Renal cortex interstitium (tissue), 11 donors: Measurements from ENCODE around the gene WIF1. TPM values are rescaled to one million over a fixed set of nuclear protein-coding genes. Genes with fewer than 3 reads are reported as not detected.

ENCODE experiments used
- DNase-seq, 11 donors: peaks; one replicate each; pipeline ENCODE4 v3.0.0-alpha.2; 2013; ENCODE audit warnings: low read depth in 9 of 11, low spot score in 4 of 11; ENCODE audit errors: extremely low read depth in 1 of 11
- polyA plus RNA-seq, 3 donors: library from polyadenylated mRNA; unstranded; fragments of 120-200 nt; gene quantifications; one replicate each; pipeline ENCODE4 v1.2.1, GENCODE V29; 2013; ENCODE audit not compliant: insufficient read length in 3 of 3

WIF1 gene
- polyA plus RNA-seq, 3 donors, result 2.5 to 3.2 (median 3.0) TPM

GRCh38 chr12:65069336-65069735, 51.8 kb downstream of the WIF1 start:
- DNase-seq, result no peak

GRCh38 chr12:65067383-65067782, 53.7 kb downstream of the WIF1 start:
- no peak for DNase-seq

GRCh38 chr12:65055859-65056258, 65.2 kb downstream of the WIF1 start:
- no peak for DNase-seq

- DNase-seq, result no peak
These were observed 69.9 kb downstream of the WIF1 start for GRCh38 chr12:65051218-65051617.

DNA sequence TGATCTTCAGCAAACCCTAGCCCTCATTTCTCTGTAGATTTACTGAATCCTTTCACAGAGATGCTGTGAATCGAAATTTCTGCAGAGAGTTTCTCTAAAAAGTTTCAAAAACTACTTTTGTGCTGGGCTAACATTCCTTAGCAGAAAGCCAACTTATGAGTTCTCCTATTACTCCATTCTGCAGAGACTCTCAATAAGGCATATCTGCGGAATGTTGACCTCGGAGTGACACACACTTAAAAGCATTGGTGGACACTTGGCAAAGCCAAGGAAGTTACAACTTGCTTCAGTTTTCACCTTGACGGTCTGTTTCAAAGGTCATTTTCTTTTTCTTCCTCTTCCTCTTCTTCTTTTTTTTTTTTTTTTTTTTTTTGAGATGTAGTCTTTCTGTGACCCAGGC, 75.8 kb downstream of the WIF1 start:
- no peak for DNase-seq

GRCh38 chr12:65039301-65039700, 81.8 kb downstream of the WIF1 start:
- DNase-seq, result no peak

GRCh38 chr12:65025136-65025535, 96.0 kb downstream of the WIF1 start:
- no peak for DNase-seq

DNA sequence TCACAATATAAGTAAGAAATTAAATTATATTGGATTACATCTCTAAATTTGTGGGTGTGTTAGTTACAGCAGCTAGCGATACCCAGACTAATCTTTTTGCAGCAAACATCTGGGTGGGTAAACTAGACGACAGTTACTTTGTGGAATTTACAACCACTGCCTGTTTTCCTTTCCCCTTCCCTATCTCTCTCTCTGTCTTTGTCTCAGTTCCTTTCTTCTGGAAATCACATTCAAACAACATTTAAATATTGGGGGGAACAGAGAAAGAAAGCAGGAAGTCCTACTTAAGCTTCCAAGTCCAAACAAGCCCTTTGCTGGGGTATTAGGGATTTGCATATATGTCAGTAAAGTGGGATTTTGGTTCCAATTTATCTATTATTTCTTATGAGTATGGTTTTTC, 97.6 kb downstream of the WIF1 start:
- DNase-seq, result no peak

- DNase-seq, result peak in 1 of 11 donors; percentile 29
These were observed 98.1 kb downstream of the WIF1 start for GRCh38 chr12:65022960-65023359.

DNA sequence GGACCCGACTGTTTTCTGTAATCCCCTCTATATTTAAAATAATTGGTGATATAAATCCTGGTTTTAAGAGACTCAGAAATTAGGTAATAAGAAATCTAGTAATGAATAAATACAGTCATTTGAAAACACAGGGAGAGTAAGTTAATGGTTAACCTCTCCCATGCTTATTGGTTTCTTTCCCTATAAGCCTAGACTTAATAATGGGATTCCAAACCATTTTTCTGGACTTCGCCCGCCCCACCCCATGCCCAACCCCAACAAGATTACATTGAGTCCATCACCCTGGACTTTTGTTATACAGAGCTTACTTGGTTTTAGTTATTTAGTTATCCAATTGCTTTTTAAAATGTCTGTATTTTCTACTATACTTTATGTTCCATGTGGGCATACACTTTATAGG, 98.7 kb downstream of the WIF1 start:
- peak in 1 of 11 donors; percentile 45 for DNase-seq

- DNase-seq, result no peak
These were observed 101.3 kb downstream of the WIF1 start for GRCh38 chr12:65019696-65020234.

GRCh38 chr12:65016881-65017650, 104.0 kb downstream of the WIF1 start:
- no peak for DNase-seq

GRCh38 chr12:65015850-65016249, 105.3 kb downstream of the WIF1 start:
- peak in 1 of 11 donors; percentile 35 for DNase-seq

- no peak for DNase-seq
These were observed 106.4 kb downstream of the WIF1 start for GRCh38 chr12:65014504-65015271.

- DNase-seq, result no peak
These were observed 110.7 kb downstream of the WIF1 start for GRCh38 chr12:65010437-65010836.

GRCh38 chr12:65005716-65006115, 115.4 kb downstream of the WIF1 start:
- no peak for DNase-seq

DNA sequence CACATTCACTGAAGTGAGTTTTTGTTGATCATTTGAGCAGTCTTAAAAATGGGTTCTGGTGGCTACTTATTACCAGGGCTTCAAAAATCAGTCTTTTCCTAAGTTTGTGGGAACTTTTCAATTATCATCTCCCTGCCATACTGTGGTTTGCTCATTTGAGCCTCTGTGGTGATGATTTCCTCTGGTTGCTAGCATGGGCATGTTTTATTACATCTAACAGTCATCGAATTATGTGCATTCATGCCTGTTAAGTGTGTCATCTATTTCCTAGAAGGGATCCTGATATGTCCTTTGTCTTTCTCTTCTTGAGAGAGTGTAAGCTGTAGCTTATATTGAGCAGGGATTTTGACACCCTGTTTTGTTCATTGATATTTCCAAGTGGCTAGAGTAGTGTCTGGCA, 116.8 kb downstream of the WIF1 start:
- DNase-seq, result no peak
